Neuronal stem cell (in vitro differentiated cells): ENCODE measurements around the gene CAMK2A.
"Not testable (repeated sequence)": the region's sequence is repeated elsewhere in the genome, so short reads cannot be mapped to it uniquely, and the experiment has no call there.

Experiments
- DNase-seq: peaks from one replicate; pipeline ENCODE4 v3.0.0-alpha.2; 2013; ENCODE audit warnings: low spot score
- H2AFZ ChIP-seq: one replicate; pipeline ENCODE4 v1.6.1; 2013; ENCODE audit warnings: mild to moderate bottlenecking, low read length, inconsistent platforms
- H2AK5ac ChIP-seq: 2 replicates; pipeline ENCODE4 v1.6.1; 2013; ENCODE audit warnings: low read depth, mild to moderate bottlenecking, inconsistent platforms, low read length, moderate library complexity, mixed read lengths
- H2BK120ac ChIP-seq: 2 replicates; pipeline ENCODE4 v1.6.1; 2013; ENCODE audit warnings: low read depth, mild to moderate bottlenecking, inconsistent platforms, low read length, moderate library complexity, mixed read lengths
- H2BK12ac ChIP-seq: one replicate; pipeline ENCODE4 v1.6.1; 2013; ENCODE audit warnings: low read length, inconsistent platforms
- H2BK15ac ChIP-seq: 2 replicates; pipeline ENCODE4 v1.6.1; 2013; ENCODE audit warnings: mild to moderate bottlenecking, low read length, inconsistent platforms, mixed read lengths
- H2BK5ac ChIP-seq: one replicate; pipeline ENCODE4 v1.6.1; 2013; ENCODE audit warnings: inconsistent platforms, mild to moderate bottlenecking, low read length, moderate library complexity
- H3K14ac ChIP-seq: one replicate; pipeline ENCODE4 v1.6.1; 2013; ENCODE audit warnings: low read length, inconsistent platforms
- H3K18ac ChIP-seq: 2 replicates; pipeline ENCODE4 v1.6.1; 2013; ENCODE audit warnings: low read length, inconsistent platforms
- H3K23ac ChIP-seq: 2 replicates; pipeline ENCODE4 v1.6.1; 2013; ENCODE audit warnings: low read depth, mild to moderate bottlenecking, mixed read lengths, low read length, inconsistent platforms; ENCODE audit not compliant: poor library complexity
- H3K27ac ChIP-seq: replicated peaks from 3 replicates; pipeline ENCODE4 v1.5.1; 2013; ENCODE audit warnings: low read length, inconsistent platforms
- H3K27me3 ChIP-seq, 3 experiments: 2 replicates each; pipeline ENCODE4 v1.6.1; 2013; ENCODE audit warnings: low read length in 3 of 3, mild to moderate bottlenecking in 2 of 3, inconsistent platforms in 1 of 3, low read depth in 1 of 3, mixed read lengths in 1 of 3, moderate library complexity in 1 of 3; ENCODE audit not compliant: control insufficient read depth in 3 of 3, insufficient read depth in 3 of 3
- H3K36me3 ChIP-seq, 2 donors: replicated peaks in 1 of 2; 2 replicates each; pipeline ENCODE4 v1.6.1; 2013; ENCODE audit warnings: low read length in 2 of 2; ENCODE audit not compliant: control insufficient read depth in 2 of 2, insufficient read depth in 2 of 2
- H3K4ac ChIP-seq: 2 replicates; pipeline ENCODE4 v1.6.1; 2013; ENCODE audit warnings: inconsistent platforms, mild to moderate bottlenecking, low read length, moderate library complexity
- H3K4me1 ChIP-seq, 2 donors: 1 replicate in 1 of 2; 2 replicates in 1 of 2; pipeline ENCODE4 v1.6.1; 2013; ENCODE audit warnings: low read length in 2 of 2, low read depth in 1 of 2; ENCODE audit not compliant: control insufficient read depth in 2 of 2, insufficient read depth in 1 of 2
- H3K4me2 ChIP-seq: one replicate; pipeline ENCODE4 v1.6.1; 2013; ENCODE audit warnings: mild to moderate bottlenecking, low read length, inconsistent platforms; ENCODE audit not compliant: insufficient read depth, poor library complexity, severe bottlenecking
- H3K4me3 ChIP-seq, 2 donors: 2 replicates each; pipeline ENCODE4 v1.5.1; 2013; ENCODE audit warnings: low read length in 2 of 2, mild to moderate bottlenecking in 2 of 2, inconsistent platforms in 1 of 2, moderate library complexity in 1 of 2
- H3K79me1 ChIP-seq: one replicate; pipeline ENCODE4 v1.6.1; 2013; ENCODE audit warnings: low read depth, mild to moderate bottlenecking, inconsistent platforms, low read length, moderate library complexity
- H3K9ac ChIP-seq: one replicate; pipeline ENCODE4 v1.6.1; 2013; ENCODE audit warnings: mild to moderate bottlenecking, low read depth, low read length, inconsistent platforms; ENCODE audit not compliant: poor library complexity
- H3K9me3 ChIP-seq, 2 donors: replicated peaks in 1 of 2; 2 replicates each; pipeline versions ENCODE3 to v1.6.1; 2013; ENCODE audit warnings: low read length in 2 of 2, mild to moderate bottlenecking in 2 of 2, inconsistent platforms in 1 of 2, low read depth in 1 of 2, mixed read lengths in 1 of 2, moderate library complexity in 1 of 2; ENCODE audit not compliant: control insufficient read depth in 2 of 2, insufficient read depth in 1 of 2
- H4K8ac ChIP-seq: one replicate; pipeline ENCODE4 v1.6.1; 2013; ENCODE audit warnings: low read depth, mild to moderate bottlenecking, inconsistent platforms, low read length, moderate library complexity
- H4K91ac ChIP-seq: one replicate; pipeline ENCODE4 v1.6.1; 2013; ENCODE audit warnings: low read length, low read depth, mild to moderate bottlenecking, inconsistent platforms; ENCODE audit not compliant: poor library complexity
- WGBS, 2 donors: extraction: QIAGEN DNeasy Blood & Tissue Kit; methylation state at CpG; one replicate each; pipeline ENCODE4 v1.1.7; 2013; ENCODE audit warnings: missing lambda C conversion rate in 2 of 2, mixed read lengths in 1 of 2; ENCODE audit not compliant: insufficient read length in 2 of 2, insufficient replicate concordance in 1 of 2; ENCODE audit errors: extremely low coverage in 2 of 2; 5-methylcytosine and 5-hydroxymethylcytosine counted together

The CAMK2A gene

DNA sequence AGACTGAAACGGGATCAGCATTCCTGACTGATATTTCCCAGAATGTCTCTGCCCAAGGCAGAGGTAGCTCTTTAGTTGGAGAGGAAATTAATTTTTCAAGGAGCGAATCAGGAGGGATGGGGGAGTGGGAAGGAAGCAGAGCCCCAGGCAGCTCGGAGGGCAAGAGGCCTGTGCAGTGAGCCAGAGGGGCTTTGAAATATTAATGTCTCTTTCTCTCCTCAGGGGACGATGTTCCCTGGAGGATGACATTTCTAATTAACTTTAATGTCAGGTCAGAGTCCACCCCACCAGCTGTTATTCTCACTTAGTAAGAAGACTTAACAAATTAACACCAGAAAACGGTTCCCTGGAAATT lies 54.1 kb downstream of the CAMK2A start:
- H3K9ac ChIP-seq = no peak overlapping the region
- no peak overlapping the region for H4K91ac ChIP-seq
- no peak overlapping the region for H2BK12ac ChIP-seq
- H4K8ac ChIP-seq = no peak overlapping the region
- H3K14ac ChIP-seq = no peak overlapping the region
- H3K36me3 ChIP-seq = no peaks in the 10 kb centered on the region
- no peak overlapping the region for H2AK5ac ChIP-seq
- DNase-seq = no peak
- H2BK5ac ChIP-seq = no peak overlapping the region
- no peaks in the 10 kb centered on the region for H3K27me3 ChIP-seq
- H2BK120ac ChIP-seq = no peak overlapping the region
- no peaks in the 10 kb centered on the region for H3K9me3 ChIP-seq
- H3K4me2 ChIP-seq = no peak overlapping the region
- no peak overlapping the region for H2BK15ac ChIP-seq
- no peak overlapping the region for H3K23ac ChIP-seq
- no peak overlapping the region for H3K18ac ChIP-seq
- no peaks in the 10 kb centered on the region for H3K79me1 ChIP-seq
- no peak overlapping the region for H3K4me3 ChIP-seq
- no CpG with 5 or more reads among the region's 5 CpGs for WGBS, 2 donors
- H3K4ac ChIP-seq = no peak overlapping the region
- no peak overlapping the region for H2AFZ ChIP-seq
- no peak overlapping the region for H3K27ac ChIP-seq
- H3K4me1 ChIP-seq = no peaks in the 10 kb centered on the region

DNA sequence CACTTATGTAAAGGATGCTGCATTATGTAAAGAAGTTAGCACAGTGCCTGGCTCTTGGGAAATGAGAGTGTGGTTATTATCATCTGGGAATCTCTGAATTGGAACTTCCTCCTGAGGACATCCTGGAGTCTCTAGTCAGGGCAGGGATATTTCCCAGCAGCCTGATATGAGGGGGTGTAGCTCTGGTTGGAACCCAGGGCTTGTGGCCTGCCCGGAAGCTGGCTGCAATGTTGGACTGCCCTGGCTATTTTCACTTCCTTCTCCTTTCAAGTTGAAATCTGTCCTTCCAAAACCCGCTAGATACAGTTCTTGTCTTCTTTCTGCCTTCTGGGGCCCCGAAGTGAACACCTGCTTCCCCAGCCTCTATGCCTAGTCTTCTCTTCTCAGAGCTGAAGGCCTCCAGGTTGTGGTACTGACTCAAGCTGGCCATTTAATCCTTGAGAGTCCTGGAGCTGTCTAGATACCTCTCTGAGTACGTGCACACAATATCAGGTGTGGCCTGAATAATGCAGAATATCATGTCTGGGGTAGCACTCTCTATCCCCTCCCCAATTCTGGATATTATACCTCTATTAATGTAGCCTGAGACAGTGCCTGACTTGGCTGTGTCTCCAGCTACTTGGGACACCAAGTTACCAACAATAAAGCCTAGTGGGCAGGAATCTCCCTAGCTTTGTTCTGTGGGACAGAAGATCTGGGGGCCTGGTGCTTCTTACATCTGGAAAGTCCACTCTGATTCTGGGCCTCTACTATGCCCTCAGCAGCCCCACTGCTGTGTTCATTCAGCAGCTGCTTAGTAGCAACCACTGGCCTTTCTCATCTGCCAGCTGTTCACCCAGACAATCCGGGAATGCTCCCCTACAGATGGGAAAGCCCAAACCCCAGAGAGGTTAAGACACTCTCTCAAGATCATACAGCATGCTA lies 54.7 kb downstream of the CAMK2A start:
- Histone ChIP-seq H4K91ac (no peak overlapping the region), H2BK5ac (no peak overlapping the region), H3K23ac (no peak overlapping the region), H3K27ac (no peak overlapping the region), H3K18ac (no peak overlapping the region), H2BK12ac (no peak overlapping the region), H3K4me2 (no peak overlapping the region), H2AFZ (no peak overlapping the region), H3K4me1 (no peaks in the 10 kb centered on the region), H2BK15ac (no peak overlapping the region), H3K4me3 (no peak overlapping the region), H3K9ac (no peak overlapping the region), H3K36me3 (no peaks in the 10 kb centered on the region), H3K79me1 (no peaks in the 10 kb centered on the region), H4K8ac (no peak overlapping the region), H2AK5ac (no peak overlapping the region), H3K27me3 (no peaks in the 10 kb centered on the region), H3K4ac (no peak overlapping the region), H2BK120ac (no peak overlapping the region), H3K9me3 (no peaks in the 10 kb centered on the region), H3K14ac (no peak overlapping the region)
- DNase-seq = no peak
- no CpG with 5 or more reads among the region's 5 CpGs for WGBS, 2 donors

DNA sequence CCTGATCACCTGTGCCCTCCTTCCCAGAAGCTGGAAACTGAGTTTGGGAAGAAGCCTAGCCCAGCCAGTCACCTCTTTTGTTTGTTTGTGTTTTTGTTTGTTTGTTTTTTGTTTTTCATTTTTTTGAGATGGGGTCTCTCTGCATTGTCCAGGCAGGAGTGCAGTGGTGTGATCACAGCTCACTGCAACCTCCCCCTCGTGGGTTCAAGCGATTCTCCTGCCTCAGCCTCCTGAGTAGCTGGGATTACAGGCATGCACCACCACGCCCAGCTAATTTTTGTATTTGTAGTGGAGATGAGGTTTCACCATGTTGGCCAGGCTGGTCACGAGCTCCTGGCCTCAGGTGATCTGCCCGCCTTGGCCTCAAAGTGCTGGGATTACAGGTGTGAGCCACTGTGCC lies 55.9 kb downstream of the CAMK2A start:
- not testable (repeated sequence) for H2AK5ac ChIP-seq, H3K36me3 ChIP-seq, H2BK15ac ChIP-seq, H3K4me3 ChIP-seq, H3K4me2 ChIP-seq, H2AFZ ChIP-seq, H3K79me1 ChIP-seq, H2BK120ac ChIP-seq, H3K14ac ChIP-seq, H3K4me1 ChIP-seq, H3K23ac ChIP-seq, H4K91ac ChIP-seq, H3K4ac ChIP-seq, H3K9me3 ChIP-seq, H2BK5ac ChIP-seq, H2BK12ac ChIP-seq, H3K27me3 ChIP-seq, H3K27ac ChIP-seq, DNase-seq, H4K8ac ChIP-seq, H3K18ac ChIP-seq
- no CpG with 5 or more reads among the region's 5 CpGs for WGBS, 2 donors
- H3K9ac ChIP-seq = peak overlapping the region; percentile 1

DNA sequence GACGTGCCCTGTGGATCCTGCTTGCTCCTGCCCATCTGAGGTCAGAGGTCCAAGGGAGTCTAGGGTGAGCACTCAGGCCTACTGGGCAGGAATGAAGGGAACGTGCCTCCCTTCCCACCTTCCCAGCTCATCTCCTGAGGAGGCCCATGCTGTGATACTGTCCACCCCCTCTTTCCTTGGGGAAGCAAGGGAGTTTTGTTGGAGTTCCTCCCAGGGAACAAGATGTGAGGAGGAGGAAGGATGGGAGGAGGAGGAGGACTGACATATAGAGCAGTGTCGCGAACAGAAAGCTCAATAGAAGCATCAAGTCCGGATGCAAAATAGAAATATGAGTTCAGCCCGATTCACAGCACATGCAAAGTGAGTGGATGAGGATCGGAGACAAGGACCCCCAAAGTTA lies 58.7 kb downstream of the CAMK2A start:
- H4K91ac ChIP-seq = no peak overlapping the region
- H3K27ac ChIP-seq = no peak overlapping the region
- H2BK12ac ChIP-seq = no peak overlapping the region
- H3K23ac ChIP-seq = no peak overlapping the region
- no peak overlapping the region for H2AFZ ChIP-seq
- no peaks in the 10 kb centered on the region for H3K4me1 ChIP-seq
- no peak overlapping the region for H4K8ac ChIP-seq
- WGBS, 2 donors = no CpG with 5 or more reads among the region's 7 CpGs
- H3K27me3 ChIP-seq = no peaks in the 10 kb centered on the region
- no peaks in the 10 kb centered on the region for H3K79me1 ChIP-seq
- H2BK15ac ChIP-seq = no peak overlapping the region
- H3K4ac ChIP-seq = no peak overlapping the region
- H3K9ac ChIP-seq = no peak overlapping the region
- no peak for DNase-seq
- H3K18ac ChIP-seq = no peak overlapping the region
- H3K9me3 ChIP-seq = no peaks in the 10 kb centered on the region
- H2BK5ac ChIP-seq = no peak overlapping the region
- no peak overlapping the region for H3K14ac ChIP-seq
- H3K4me3 ChIP-seq = no peak overlapping the region
- no peak overlapping the region for H3K4me2 ChIP-seq
- no peaks in the 10 kb centered on the region for H3K36me3 ChIP-seq
- H2AK5ac ChIP-seq = no peak overlapping the region
- no peak overlapping the region for H2BK120ac ChIP-seq
